ENCODE data around the gene ADPRH. TPM values are rescaled to one million over a fixed set of nuclear protein-coding genes. Genes with fewer than 3 reads are reported as not detected.

Gene ADPRH
- total and polyA plus RNA-seq, 10 of the 15 experiments (the other 5 are each of a cell fraction or from before 2014, with no cell fraction given): 2.3 to 32.6 (median 19.0) TPM

- peak; percentile 84 for TF ChIP-seq ZNF207 (IDR thresholded peaks at IDR 0.05; ENCODE audit: borderline replicate concordance)
- TF ChIP-seq NR2C1 (IDR thresholded peaks at IDR 0.05): no peak
- no peak for TF ChIP-seq JUNB (IDR thresholded peaks at IDR 0.05)
- no peak for TF ChIP-seq ZNF622 (IDR thresholded peaks at IDR 0.05)
- no peak for TF ChIP-seq YBX1 (IDR thresholded peaks at IDR 0.05)
- peak; percentile 75; the same call in 1 of the 2 replicates for TF ChIP-seq SMC3 (IDR thresholded peaks at IDR 0.05; ENCODE audit: borderline replicate concordance, low read length)
- TF ChIP-seq RFX5 (IDR thresholded peaks at IDR 0.05; ENCODE audit: low read depth, low read length): no peak
- no peak for TF ChIP-seq ZNF274 (IDR thresholded peaks at IDR 0.05; ENCODE audit: insufficient read depth, insufficient read length)
- no peak for TF ChIP-seq E4F1 (IDR thresholded peaks at IDR 0.05; ENCODE audit: borderline replicate concordance, partially characterized antibody)
- TF ChIP-seq ZBTB11 (CRISPR knock-in tag; IDR thresholded peaks at IDR 0.05): no peak
- TF ChIP-seq IKZF1 (conservative IDR thresholded peaks at IDR 0.05): peak; percentile 82
- TF ChIP-seq MEF2B (IDR thresholded peaks at IDR 0.05; ENCODE audit: partially characterized antibody, poor library complexity, severe bottlenecking): peak; percentile 54
- no peak for TF ChIP-seq STAT1 (conservative IDR thresholded peaks at IDR 0.05)
- TF ChIP-seq GABPA (IDR thresholded peaks at IDR 0.05; ENCODE audit: low read depth): no peak
- TF ChIP-seq PBX3 (IDR thresholded peaks at IDR 0.05; ENCODE audit: insufficient replicate concordance, low read depth, low read length): no peak
- TF ChIP-seq CUX1 (IDR thresholded peaks at IDR 0.05; ENCODE audit: insufficient replicate concordance, low read depth, low read length): peak; percentile 13
- TF ChIP-seq USF1 (IDR thresholded peaks at IDR 0.05; ENCODE audit: borderline replicate concordance, extremely low read length, insufficient read depth, low read depth, low read length): no peak
- TF ChIP-seq PAX5 (IDR thresholded peaks at IDR 0.05; ENCODE audit: borderline replicate concordance, low read depth, low read length): 0 out of 2 replicates have a peak, but pooled peaks have one; percentile 20
Observed at GRCh38 chr3:119600732-119601131, 21.4 kb downstream of the ADPRH start (continued).
